Esophagus muscularis mucosa (tissue), 4 donors: ENCODE measurements around the gene ALS2CL. TPM values are rescaled to one million over a fixed set of nuclear protein-coding genes. Genes with fewer than 3 reads are reported as not detected.
A peak's percentile ranks its signal among the peaks of the same experiment; 100 is the strongest.

Experiments
- DNase-seq: peaks from one replicate; pipeline ENCODE4 v3.0.0-alpha.2; 2017; ENCODE audit errors: extremely low spot score
- H3K27ac ChIP-seq, 4 donors: fragments of 200-600 bp; sonication (generic); replicated peaks in 1 of 4; 1 replicate in 3 of 4; 2 replicates in 1 of 4; pipeline ENCODE4 v1.5.1; 2016 to 2019; ENCODE audit warnings: mild to moderate bottlenecking in 1 of 4
- H3K27me3 ChIP-seq, 4 donors: fragments of 200-600 bp; sonication (generic); one replicate each; pipeline versions ENCODE4 v1.5.1 to v1.6.0; 2016 to 2019
- H3K36me3 ChIP-seq, 4 donors: fragments of 200-600 bp; sonication (generic); one replicate each; pipeline ENCODE4 v1.5.1; 2016 to 2019
- H3K4me1 ChIP-seq, 4 donors: fragments of 200-600 bp; sonication (generic); one replicate each; pipeline ENCODE4 v1.5.1; 2016 to 2019
- H3K4me3 ChIP-seq, 4 donors: fragments of 200-600 bp; sonication (generic); 1 replicate in 2 of 4; 2 replicates in 2 of 4; pipeline ENCODE4 v1.5.1; 2016 to 2019; ENCODE audit warnings: mild to moderate bottlenecking in 4 of 4, moderate library complexity in 1 of 4
- H3K9me3 ChIP-seq, 4 donors: fragments of 200-600 bp; sonication (generic); 1 replicate in 3 of 4; 2 replicates in 1 of 4; pipeline ENCODE4 v1.5.1; 2016 to 2019
- CTCF ChIP-seq, 3 experiments: fragments of 200-600 bp in 2 of 3; fragments of 450-650 bp in 1 of 3; sonication (generic) in 2 of 3; IDR thresholded peaks; one replicate each; pipeline ENCODE4 v1.5.1; 2017 to 2019; ENCODE audit warnings: antibody characterized with exemption in 3 of 3, mild to moderate bottlenecking in 2 of 3, moderate library complexity in 1 of 3
- EP300 ChIP-seq: sonication (generic); formaldehyde crosslinking; IDR thresholded peaks from one replicate; pipeline ENCODE4 v1.6.1; 2017; ENCODE audit warnings: antibody characterized with exemption
- POLR2A ChIP-seq: fragments of 450-650 bp; IDR thresholded peaks from one replicate; pipeline ENCODE4 v1.6.1; 2017; ENCODE audit warnings: antibody characterized with exemption, moderate library complexity, mild to moderate bottlenecking, low read depth
- POLR2AphosphoS5 ChIP-seq, 2 donors: sonication (generic); formaldehyde crosslinking; IDR thresholded peaks; one replicate each; pipeline ENCODE4 v1.6.1; 2017; ENCODE audit warnings: antibody characterized with exemption in 2 of 2
- WGBS: methylation state at CpG from one replicate; pipeline ENCODE4 v1.1.5; 2018; 5-methylcytosine and 5-hydroxymethylcytosine counted together
- intact Hi-C: fragments of 100-400 bp; cut with DNase I; formaldehyde crosslinking; loops from one replicate; pipeline ENCODE4 v1.15.1; 2023
- total RNA-seq, 4 donors: library from RNA; depleted of rRNA; stranded (reverse); fragments of >200 nt; gene quantifications; one replicate each; pipeline versions ENCODE4 v1.1.0 to v1.2.1, GENCODE V29; 2016

ALS2CL gene
- total RNA-seq, 4 donors from 2014 or later: 3.3 to 11.8 (median 10.8) TPM

GRCh38 chr3:46659285-46659684 is 34.2 kb downstream of the ALS2CL start:
- H3K4me3 ChIP-seq: no peak overlapping the region
- no peaks in the 10 kb centered on the region for H3K27me3 ChIP-seq
- no peaks in the 10 kb centered on the region for H3K36me3 ChIP-seq
- no peak overlapping the region for H3K27ac ChIP-seq
- peaks cover 14 to 25% (median 18%) of the 10 kb centered on the region in 4 donors for H3K4me1 ChIP-seq
- peak; percentile 84 for DNase-seq
- intact Hi-C loops: no loop called here
- WGBS: 92% methylated on average over 4 of the region's 8 CpGs
- TF ChIP-seq CTCF (IDR thresholded peaks at IDR 0.05) (no peak), POLR2AphosphoS5 (IDR thresholded peaks at IDR 0.05) (no peak), POLR2A (no peak), EP300 (no peak)
- H3K9me3 ChIP-seq: no peaks in the 10 kb centered on the region

GRCh38 chr3:46656778-46657556 is 36.5 kb downstream of the ALS2CL start:
- Histone ChIP-seq H3K36me3 (no peaks in the 10 kb centered on the region), H3K27me3 (peaks cover 0 to 6% (median 0%) of the 10 kb centered on the region in 4 donors), H3K27ac (no peak overlapping the region), H3K4me1 (peaks cover 0 to 9% (median 4%) of the 10 kb centered on the region in 4 donors), H3K4me3 (no peak overlapping the region), H3K9me3 (peaks cover 0 to 5% (median 2%) of the 10 kb centered on the region in 4 donors)
- 84% methylated on average over 9 of the region's 9 CpGs for WGBS
- no peak for TF ChIP-seq POLR2AphosphoS5 (IDR thresholded peaks at IDR 0.05)
- no peak for TF ChIP-seq CTCF (IDR thresholded peaks at IDR 0.05)
- no peak for TF ChIP-seq POLR2A
- no peak for TF ChIP-seq EP300
- DNase-seq: peak; percentile 81
- intact Hi-C loops: no loop called here

- Histone ChIP-seq H3K4me1 (peaks cover 0 to 1% (median 0%) of the 10 kb centered on the region in 4 donors), H3K27me3 (peaks cover 0 to 6% (median 0%) of the 10 kb centered on the region in 4 donors), H3K4me3 (no peak overlapping the region), H3K9me3 (peaks cover 0 to 11% (median 4%) of the 10 kb centered on the region in 4 donors), H3K36me3 (no peaks in the 10 kb centered on the region), H3K27ac (no peak overlapping the region)
- 81% methylated on average over 6 of the region's 6 CpGs for WGBS
- TF ChIP-seq POLR2A (no peak), EP300 (no peak), CTCF (IDR thresholded peaks at IDR 0.05) (no peak)
- DNase-seq: peak; percentile 45
- intact Hi-C loops: no loop called here
These were observed 38.2 kb downstream of the ALS2CL start for GRCh38 chr3:46655271-46655670.

- Histone ChIP-seq H3K4me3 (no peak overlapping the region), H3K36me3 (no peaks in the 10 kb centered on the region), H3K27me3 (peaks cover 0 to 6% (median 0%) of the 10 kb centered on the region in 4 donors), H3K9me3 (peaks cover 0 to 11% (median 4%) of the 10 kb centered on the region in 4 donors), H3K27ac (no peak overlapping the region), H3K4me1 (no peaks in the 10 kb centered on the region)
- DNase-seq: no peak
- intact Hi-C loops: no loop called here
- WGBS: 56% methylated on average over 1 of the region's 1 CpG
- no peak for TF ChIP-seq POLR2A
- TF ChIP-seq EP300: no peak
- TF ChIP-seq POLR2AphosphoS5 (IDR thresholded peaks at IDR 0.05): no peak
- TF ChIP-seq CTCF (IDR thresholded peaks at IDR 0.05): no peak
These were observed 42.4 kb downstream of the ALS2CL start for GRCh38 chr3:46651084-46651483.
